ENCODE measurements around the gene LRG1. TPM values are rescaled to one million over a fixed set of nuclear protein-coding genes. Genes with fewer than 3 reads are reported as not detected.

Gene LRG1
- polyA plus RNA-seq, 1 donor (not counting 4 experiments of a cell fraction or from before 2014, with no cell fraction given) = 1.2 TPM

DNA sequence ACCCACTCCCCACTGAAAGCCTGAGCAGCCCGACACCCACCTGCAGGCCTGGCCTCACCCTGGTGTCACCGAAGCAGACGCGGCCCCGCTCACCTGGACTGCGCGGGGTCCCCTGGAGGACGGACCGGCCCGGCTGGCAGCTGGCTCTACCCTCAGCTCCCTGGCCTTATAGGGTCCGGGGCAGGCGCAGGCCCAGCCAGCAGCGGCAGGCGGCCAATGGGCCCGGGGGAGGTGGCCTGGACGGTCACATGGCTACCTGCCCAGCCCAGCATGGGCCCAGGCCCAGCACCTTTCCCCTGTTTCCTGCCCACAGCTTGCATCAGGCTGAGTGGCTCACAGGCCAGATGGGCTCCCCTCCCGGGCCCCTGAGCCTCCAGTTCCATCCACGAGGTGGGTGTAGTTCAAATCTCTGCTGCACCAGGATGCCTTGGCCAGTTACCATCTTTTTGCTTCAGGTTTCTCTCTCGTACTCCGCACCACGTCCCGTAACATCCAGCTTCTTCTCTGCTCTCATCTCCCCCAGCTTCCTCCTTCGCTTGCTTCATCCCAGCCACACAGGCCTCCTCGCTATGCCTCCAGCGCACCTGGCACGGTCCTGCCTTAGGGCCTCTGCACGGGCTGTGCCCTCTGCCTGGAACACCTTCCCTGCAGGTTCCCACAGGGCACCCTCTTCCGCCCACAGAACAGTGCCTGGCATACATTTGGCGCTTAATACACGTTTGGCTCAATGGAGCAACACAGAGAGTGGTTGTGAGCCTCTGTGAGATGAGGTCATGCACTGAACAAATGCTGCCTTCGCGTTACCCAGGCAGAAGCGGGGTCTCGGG, 21.3 kb downstream of the LRG1 start, which contains the start of gene PLIN4:
PLIN4 (minus strand) TSS at position 142 of the 827 bp plus-strand sequence. CDS start 214 bp downstream, outside the sequence.
- H3K27ac ChIP-seq (ENCODE audit: control insufficient read depth, insufficient read depth, low read length) = no peak within 1 kb of the TSS
- no peaks in the 10 kb centered on the region for H3K36me3 ChIP-seq (ENCODE audit: control insufficient read depth in 2 of 2, extremely low read depth in 1 of 2, insufficient read depth in 2 of 2, low read length in 2 of 2)
- FAIRE-seq (no peak), DNase-seq (ENCODE audit: low read depth, low spot score) (no peak)
- H3K9ac ChIP-seq (ENCODE audit: control insufficient read depth, extremely low read depth, insufficient read depth, low read length) = no peak within 1 kb of the TSS
- no peaks in the 10 kb centered on the region for H3K9me1 ChIP-seq (ENCODE audit: control insufficient read depth, extremely low read depth, insufficient read depth, low read length)
- H3K79me2 ChIP-seq (ENCODE audit: control insufficient read depth, insufficient read depth, low read length) = no peaks in the 10 kb centered on the region
- no peak within 1 kb of the TSS for H3K4me3 ChIP-seq (ENCODE audit: control insufficient read depth in 2 of 3, extremely low read depth in 1 of 3, insufficient read depth in 2 of 3, low read depth in 1 of 3, low read length in 3 of 3)
- TF ChIP-seq, protein P1, sequence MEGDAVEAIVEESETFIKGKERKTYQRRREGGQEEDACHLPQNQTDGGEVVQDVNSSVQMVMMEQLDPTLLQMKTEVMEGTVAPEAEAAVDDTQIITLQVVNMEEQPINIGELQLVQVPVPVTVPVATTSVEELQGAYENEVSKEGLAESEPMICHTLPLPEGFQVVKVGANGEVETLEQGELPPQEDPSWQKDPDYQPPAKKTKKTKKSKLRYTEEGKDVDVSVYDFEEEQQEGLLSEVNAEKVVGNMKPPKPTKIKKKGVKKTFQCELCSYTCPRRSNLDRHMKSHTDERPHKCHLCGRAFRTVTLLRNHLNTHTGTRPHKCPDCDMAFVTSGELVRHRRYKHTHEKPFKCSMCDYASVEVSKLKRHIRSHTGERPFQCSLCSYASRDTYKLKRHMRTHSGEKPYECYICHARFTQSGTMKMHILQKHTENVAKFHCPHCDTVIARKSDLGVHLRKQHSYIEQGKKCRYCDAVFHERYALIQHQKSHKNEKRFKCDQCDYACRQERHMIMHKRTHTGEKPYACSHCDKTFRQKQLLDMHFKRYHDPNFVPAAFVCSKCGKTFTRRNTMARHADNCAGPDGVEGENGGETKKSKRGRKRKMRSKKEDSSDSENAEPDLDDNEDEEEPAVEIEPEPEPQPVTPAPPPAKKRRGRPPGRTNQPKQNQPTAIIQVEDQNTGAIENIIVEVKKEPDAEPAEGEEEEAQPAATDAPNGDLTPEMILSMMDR (optimal IDR thresholded peaks at IDR 0.05 in 1 of 3, IDR thresholded peaks at IDR 0.05 in 1 of 3, conservative IDR thresholded peaks at IDR 0.05 in 1 of 3; ENCODE audit: extremely low read depth in 1 of 3, insufficient read depth in 2 of 3, low read length in 3 of 3) = no peak
- no peak for TF ChIP-seq EZH2 (IDR thresholded peaks at IDR 0.05; ENCODE audit: low read length)
- no peaks in the 10 kb centered on the region for H3K9me3 ChIP-seq (ENCODE audit: control insufficient read depth, low read depth, low read length)
- H2AFZ ChIP-seq (ENCODE audit: control insufficient read depth, low read length) = no peak within 1 kb of the TSS
- H3K4me1 ChIP-seq (ENCODE audit: control insufficient read depth, extremely low read depth, insufficient read depth, low read length) = peaks cover 11% of the 10 kb centered on the region
- H3K4me2 ChIP-seq (ENCODE audit: control insufficient read depth, extremely low read depth, insufficient read depth, low read depth, low read length) = no peak within 1 kb of the TSS
- peaks cover 8% of the 10 kb centered on the region for H3K27me3 ChIP-seq (ENCODE audit: control insufficient read depth, extremely low read depth, insufficient read depth, low read length)
- H4K20me1 ChIP-seq (ENCODE audit: control insufficient read depth, extremely low read depth, insufficient read depth, low read length) = no peaks in the 10 kb centered on the region
- dilution Hi-C loops (cut with MboI; ENCODE audit: extremely low pct_ligation_motif_present, low sequenced_read_pairs) = no loop called here

DNA sequence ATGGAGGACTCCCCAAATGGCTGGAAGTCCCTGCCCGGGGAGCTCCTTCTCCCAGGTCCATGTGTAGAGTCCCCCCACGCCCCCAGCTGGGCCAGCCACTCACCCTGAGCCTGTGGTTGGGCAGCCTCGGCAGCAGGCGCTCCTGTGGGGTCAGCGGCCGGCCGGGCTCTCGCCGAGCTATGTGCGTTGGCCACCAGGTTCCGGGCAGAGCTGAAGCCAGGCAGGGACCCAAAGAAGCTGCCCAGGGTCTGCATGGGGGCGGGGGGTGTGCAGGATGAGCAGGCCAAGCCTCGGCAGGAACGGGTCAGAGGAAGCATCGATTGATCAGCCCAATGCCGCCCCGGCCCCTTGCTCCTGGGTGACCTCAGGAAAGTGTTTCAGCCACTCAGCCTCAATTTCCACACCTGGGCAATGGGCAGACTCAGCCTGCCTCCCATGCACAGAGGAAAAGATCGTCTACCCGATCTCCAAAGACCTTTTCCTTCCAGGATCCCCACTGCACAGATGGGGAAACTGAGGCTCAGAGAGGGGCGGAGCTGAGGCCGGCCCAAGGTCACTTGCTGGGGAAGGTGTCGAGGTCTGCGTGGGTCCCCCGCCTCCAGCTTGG, 22.3 kb downstream of the LRG1 start:
- no peaks in the 10 kb centered on the region for H4K20me1 ChIP-seq (ENCODE audit: control insufficient read depth, extremely low read depth, insufficient read depth, low read length)
- H3K9ac ChIP-seq (ENCODE audit: control insufficient read depth, extremely low read depth, insufficient read depth, low read length) = no peak overlapping the region
- H3K4me3 ChIP-seq (ENCODE audit: control insufficient read depth in 2 of 3, extremely low read depth in 1 of 3, insufficient read depth in 2 of 3, low read depth in 1 of 3, low read length in 3 of 3) = no peak overlapping the region
- no peaks in the 10 kb centered on the region for H3K79me2 ChIP-seq (ENCODE audit: control insufficient read depth, insufficient read depth, low read length)
- H3K9me3 ChIP-seq (ENCODE audit: control insufficient read depth, low read depth, low read length) = no peaks in the 10 kb centered on the region
- dilution Hi-C loops (cut with MboI; ENCODE audit: extremely low pct_ligation_motif_present, low sequenced_read_pairs) = no loop called here
- no peak for FAIRE-seq
- no peak overlapping the region for H3K4me2 ChIP-seq (ENCODE audit: control insufficient read depth, extremely low read depth, insufficient read depth, low read depth, low read length)
- H3K36me3 ChIP-seq (ENCODE audit: control insufficient read depth in 2 of 2, extremely low read depth in 1 of 2, insufficient read depth in 2 of 2, low read length in 2 of 2) = no peaks in the 10 kb centered on the region
- no peaks in the 10 kb centered on the region for H3K9me1 ChIP-seq (ENCODE audit: control insufficient read depth, extremely low read depth, insufficient read depth, low read length)
- no peak for TF ChIP-seq EZH2 (IDR thresholded peaks at IDR 0.05; ENCODE audit: low read length)
- TF ChIP-seq, protein P1 (optimal IDR thresholded peaks at IDR 0.05 in 1 of 3, IDR thresholded peaks at IDR 0.05 in 1 of 3, conservative IDR thresholded peaks at IDR 0.05 in 1 of 3; ENCODE audit: extremely low read depth in 1 of 3, insufficient read depth in 2 of 3, low read length in 3 of 3) = no peak
- H2AFZ ChIP-seq (ENCODE audit: control insufficient read depth, low read length) = no peak overlapping the region
- H3K4me1 ChIP-seq (ENCODE audit: control insufficient read depth, extremely low read depth, insufficient read depth, low read length) = peaks cover 11% of the 10 kb centered on the region
- DNase-seq (ENCODE audit: low read depth, low spot score) = no peak
- no peak overlapping the region for H3K27ac ChIP-seq (ENCODE audit: control insufficient read depth, insufficient read depth, low read length)
- peaks cover 8% of the 10 kb centered on the region for H3K27me3 ChIP-seq (ENCODE audit: control insufficient read depth, extremely low read depth, insufficient read depth, low read length)
